NCI-H446 (cell line): Measurements from ENCODE around the gene SRRM3.
"Not testable (repeated sequence)": the region's sequence is repeated elsewhere in the genome, so short reads cannot be mapped to it uniquely, and the experiment has no call there.

Experiments used
- DNase-seq, 2 experiments: peaks; one replicate each; lab custom pipeline; 2025; lab: John Stamatoyannopoulos, UW

SRRM3 gene

DNA sequence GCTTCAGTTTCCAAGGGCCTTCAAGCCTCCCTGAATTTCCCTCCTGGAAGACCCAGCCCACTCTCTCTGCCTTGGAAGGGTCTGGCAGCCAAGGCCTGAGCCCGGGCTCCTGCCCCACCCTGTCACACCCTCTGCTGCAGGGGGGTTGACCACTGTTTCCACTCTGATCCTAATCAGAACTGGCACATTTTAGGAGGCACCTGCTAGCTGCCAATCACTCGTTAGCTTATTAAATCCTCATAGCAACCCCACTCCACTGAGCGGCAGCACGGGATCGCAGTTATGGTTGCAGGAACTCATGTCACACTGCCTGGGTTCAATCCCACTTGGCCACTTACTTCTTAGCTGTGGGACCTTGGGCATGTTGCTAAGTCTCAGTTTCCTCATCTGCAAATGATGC, 113.7 kb downstream of the SRRM3 start:
- no peak for DNase-seq

DNA sequence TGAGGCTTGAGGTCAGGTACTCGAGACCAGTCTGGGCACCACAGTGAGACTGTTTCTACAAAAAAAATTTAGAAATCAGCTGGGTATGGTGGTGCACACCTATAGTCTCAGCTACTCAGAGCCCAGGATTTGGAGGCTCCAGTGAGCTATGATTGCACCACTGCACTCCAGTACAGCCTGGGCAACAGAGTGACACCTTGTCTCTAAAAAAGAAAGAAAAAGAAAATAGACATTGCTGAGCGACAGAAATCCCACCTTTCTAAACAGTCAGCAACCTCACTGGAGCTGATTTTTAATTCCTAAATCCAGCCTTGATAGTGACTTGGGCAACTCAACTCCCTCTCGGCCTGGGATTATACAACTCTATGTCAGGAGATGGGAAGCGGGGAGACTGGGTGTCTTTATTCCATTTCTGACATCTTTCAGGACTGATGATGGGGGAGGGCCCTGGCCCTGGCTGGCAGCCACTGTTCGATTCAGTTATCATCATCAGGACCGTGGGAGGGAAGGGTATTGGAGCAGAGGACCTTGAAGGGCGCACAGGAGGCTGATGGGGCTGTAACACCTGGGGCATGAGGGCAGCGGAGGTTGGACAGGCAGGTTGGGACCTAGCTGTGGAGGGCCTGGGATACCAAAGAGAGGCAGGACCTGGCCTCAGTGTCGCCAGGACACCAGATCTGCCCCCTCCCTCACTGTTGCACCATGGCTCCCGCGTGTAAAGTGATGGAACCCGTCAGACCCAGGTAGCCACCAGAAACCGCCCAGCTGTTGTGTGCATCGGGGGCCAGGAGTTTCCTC, 115.5 kb downstream of the SRRM3 start:
- no peak for DNase-seq

DNA sequence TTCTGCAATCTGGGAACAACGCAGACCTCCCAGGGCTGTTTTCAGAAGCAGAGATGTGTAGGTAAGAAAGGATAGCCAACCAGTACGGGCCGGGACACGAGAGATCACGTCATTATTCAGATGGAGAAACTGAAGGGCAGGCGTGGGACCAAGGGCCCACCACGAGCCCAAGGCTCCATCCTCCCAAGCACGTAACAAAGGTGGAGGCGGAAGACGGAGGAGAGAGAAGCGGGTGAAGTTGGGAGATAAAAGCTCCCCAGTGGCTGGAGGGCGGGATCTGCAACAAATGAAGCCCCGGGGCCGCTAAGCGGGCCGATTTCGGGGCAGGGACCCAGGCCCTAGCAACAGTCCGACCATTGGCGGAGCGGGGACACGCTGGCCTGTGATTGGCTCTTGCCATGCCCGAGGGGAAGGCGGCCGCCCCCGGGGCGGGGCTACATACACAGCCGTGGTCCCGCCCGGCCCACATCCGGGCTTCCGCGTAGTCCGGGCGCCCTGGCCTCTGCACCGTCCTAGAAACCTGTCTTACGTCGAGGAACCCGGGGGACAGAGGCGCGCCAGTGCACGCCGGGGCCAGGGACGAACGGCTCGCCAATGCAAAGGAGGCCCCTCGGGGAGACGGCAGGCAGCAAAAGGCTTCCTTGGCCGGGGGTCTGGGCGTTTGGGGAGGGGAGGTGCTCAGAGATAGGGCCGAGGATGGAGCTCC, 116.2 kb downstream of the SRRM3 start:
- peak; percentile 78 to 92 for DNase-seq

DNA sequence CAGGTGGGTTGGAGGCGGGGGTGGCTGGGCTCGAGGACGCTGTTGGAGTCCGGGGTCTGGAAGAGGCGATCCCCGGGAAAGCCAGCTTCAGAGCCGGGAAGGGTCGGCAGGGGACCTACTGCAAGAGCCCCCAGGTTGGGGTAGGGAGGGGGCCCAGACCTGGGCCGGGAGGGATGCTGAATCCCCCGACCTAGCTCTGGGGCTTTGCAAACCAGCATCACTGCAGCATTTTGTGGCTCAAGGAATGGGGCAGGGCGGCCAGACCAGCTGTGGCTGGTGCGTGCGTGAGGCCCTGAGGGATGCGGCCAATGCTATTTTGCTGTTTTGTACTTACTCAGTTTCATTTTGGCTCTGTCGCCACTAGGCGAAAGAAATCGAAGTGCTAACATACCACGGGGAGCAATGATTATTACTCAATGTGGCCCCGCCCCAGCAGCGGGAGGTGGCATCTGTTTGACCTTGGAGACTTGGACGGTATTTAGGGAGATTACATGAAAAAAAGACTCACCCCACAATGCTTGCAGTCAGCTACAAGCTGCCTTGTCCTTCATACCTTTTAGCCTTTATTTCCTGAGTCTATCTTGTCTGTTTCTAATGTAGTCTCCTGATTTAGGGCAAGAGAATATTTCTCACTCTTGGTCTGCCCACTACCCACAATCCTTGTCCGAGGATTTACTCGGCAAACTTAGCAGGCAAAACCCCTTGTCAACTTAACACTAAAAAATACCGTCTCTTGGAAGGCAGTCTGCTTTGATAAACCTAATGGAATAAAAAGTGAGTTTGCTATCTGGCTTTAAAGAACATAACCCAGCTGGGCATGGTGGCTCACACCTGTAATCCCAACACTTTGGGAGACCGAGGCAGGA, 117.0 kb downstream of the SRRM3 start:
- DNase-seq, result peak in 1 of 2 experiments; percentile 26

DNA sequence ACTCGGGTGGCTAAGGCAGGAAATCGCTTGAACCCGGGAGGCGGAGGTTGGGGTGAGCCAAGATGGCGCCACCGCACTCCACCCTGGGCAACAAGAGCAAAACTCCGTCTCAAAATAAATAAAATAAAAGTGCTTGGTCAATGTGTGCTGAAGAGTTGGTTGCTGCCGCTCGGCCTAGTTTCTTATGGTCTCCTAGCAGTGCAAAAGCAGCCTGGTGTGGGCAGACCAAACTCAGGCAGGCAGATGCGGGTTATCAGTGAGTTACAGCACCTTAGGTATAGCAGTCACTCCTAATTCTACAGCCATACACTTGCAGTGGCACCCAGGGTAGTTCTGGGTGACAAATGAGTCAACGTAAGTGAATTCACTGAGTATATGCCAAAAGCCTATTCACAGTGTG, 123.4 kb downstream of the SRRM3 start:
- no peak for DNase-seq

DNA sequence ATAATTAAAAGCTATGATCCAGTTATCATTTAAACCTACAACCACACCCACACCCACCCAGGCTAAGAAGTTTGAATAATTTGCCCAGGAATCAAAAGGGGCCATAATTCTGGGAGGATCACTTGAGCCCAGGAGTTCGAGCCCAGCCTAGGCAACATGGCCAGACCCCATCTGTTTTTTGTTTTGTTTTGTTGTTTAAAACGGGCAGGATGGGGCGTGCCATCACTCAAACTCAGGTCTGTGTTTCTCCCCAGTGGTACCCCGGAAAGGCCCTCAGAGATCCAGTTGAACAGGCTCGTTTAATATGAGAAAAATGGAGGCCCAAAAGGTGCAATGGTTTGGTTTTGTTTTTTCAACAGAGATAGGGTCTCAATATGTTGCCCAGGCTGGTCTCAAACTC, 124.1 kb downstream of the SRRM3 start:
- no peak for DNase-seq

DNA sequence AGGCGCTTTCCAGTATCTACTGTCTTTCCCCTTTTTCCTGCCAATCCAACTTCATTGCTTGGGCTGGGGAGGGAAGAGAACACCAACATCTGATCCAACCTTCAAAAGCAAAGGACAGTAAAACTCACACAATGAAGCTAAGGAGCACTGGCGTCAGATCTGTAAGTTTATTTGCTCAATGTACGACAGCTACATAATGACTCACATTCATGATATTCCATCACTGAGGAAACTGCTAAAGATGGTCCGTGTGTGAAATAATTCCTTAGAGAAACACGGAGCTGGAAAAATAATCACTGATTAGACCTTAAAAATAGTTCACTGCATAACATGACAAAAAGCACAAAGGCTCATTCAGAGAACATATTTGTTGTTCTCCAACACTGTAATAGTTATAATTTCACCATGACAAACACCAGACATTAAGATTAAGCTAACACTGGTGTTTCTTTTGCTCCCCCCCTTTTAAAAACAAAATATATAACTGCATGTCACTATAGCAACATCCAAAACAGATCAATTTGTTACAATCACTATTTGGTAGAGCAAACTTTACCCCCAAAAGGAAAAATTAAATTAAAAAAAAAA, 125.0 kb downstream of the SRRM3 start:
- DNase-seq, result no peak

DNA sequence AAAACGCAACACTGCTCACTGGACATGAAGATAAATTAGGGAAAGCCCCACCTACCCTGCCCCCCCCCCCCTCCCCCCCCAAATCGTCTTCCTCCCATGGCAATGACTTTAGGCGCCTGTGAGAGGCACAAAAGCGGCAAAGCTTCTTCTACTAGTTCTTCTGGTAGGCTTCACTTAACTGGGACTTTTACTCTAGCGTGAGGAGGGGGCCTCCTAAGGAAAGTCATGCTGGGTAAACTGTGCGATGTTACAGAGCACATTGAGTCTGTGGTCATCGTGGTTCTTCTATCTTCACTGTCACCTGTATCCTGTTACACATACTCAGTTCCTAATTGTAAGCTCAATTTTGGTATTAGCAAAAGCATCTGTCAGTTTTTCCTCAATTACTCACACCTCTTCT, 125.9 kb downstream of the SRRM3 start:
- no peak for DNase-seq

DNA sequence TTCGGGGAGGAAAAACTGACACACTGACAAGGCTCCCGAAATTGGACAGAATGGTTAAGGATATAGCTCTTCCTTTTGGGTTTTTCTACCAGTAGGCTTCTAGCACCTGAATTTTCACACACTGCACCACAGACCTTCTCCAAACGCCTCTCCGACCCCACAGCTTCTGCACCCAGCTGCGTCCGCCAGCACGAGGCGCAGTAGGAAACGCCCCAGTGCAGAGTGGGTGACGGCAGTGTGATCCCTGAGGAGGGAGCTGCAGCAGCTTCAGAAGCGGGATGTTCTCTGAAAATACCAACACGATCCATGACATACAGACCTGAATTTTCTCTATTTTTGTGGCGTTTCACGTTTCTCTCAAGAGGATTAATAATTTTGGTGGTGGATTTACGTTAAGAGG, 126.7 kb downstream of the SRRM3 start:
- no peak for DNase-seq

DNA sequence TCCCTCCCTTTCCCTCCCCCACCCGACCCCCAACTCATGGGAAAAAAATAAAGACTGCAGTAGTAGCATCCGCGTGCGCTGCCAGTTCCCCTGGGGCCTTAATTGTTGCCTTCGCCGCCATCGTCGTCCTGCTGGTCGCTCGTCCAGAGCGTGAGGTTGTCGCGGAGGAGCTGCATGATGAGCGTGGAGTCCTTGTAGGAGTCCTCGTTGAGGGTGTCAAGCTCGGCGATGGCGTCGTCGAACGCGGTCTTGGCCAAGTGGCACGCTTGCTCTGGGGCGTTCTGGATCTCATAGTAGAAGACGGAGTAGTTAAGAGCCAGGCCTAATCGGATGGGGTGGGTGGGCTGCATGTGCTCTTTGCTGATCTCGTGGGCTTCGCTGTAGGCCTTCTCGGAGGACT, 127.8 kb downstream of the SRRM3 start:
- DNase-seq, result no peak

DNA sequence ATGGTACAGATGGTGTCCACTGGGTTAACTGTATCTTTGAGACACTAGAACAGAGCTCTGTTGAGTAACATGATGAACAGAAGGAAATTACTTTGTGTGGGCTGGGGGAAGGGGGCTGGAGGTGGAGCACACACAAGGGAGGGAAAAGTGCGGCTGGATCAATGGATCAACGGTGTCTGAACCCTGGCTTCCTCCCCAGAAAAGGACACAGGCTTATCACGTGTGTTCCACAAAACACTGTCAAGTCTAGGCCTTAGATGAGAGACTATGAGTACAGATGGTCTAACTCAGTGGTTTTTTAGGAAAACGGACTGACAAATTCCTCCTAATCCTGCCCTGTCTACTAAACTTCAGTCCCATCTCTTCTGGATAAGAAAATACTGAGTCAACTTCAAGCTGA, 128.6 kb downstream of the SRRM3 start:
- DNase-seq, result no peak

DNA sequence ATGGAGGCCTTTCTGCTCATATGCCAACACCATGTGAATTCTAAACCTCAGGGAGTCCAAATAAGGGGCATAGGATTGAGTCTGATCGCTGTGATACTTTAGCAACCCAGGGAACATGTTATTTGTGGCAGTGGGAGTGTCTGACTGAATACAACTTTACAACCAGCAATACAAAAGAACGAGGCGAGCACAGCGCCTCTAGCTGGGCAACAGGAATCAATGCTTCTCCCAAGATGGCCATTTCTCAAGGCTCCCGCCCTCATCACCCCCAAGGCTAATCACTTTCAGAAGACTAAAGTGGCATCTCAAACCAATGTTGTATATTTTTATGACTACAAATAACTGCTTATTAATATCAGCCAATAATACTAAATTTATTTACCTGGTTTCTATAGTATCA, 129.0 kb downstream of the SRRM3 start:
- DNase-seq, result no peak

DNA sequence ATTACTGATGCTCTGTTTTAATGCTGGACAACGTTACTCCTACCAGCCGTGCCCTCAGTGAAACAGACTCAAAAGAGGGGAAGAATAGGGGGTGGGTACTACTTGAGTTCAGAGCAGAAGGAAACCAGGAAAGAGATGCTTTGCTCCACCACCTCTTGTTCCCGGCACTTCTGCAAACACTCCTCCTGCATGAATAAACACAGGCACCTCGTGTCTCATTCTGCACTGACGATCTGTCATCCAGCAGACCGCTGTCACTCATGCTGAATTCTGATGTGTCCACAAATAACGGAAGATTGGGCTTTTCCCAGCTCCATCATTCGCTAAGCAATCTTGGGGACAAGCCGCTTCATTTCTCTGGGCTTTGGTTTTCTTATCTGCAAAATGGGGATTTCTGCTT, 130.4 kb downstream of the SRRM3 start:
- no peak for DNase-seq

DNA sequence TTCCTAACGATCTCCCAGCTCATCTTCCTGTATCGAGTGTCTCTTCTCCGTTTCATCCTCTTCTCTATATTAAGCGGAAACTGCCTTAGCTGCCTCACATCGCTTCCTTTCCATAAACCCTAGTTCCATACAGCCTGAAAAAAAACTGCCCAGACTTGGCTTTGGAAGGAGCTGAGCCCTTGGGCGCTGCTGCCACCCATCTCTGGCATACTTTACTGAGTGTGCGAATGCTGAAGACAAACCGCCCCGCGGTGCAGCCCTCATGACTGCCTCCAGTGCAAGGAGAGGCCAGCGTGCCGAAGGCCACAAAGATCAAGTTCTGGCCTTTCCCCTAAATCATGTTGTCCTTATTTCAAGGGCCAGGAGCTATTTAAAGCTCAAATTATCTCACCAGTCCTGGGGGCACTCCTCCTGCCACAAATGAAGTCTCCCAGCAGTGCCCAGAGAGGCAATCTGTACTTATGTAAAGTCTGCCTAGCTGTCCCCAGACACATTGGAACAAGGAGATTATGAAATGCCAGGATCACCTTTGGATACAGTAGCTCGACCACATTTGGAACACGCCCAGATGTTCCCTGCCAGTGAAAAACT, 131.9 kb downstream of the SRRM3 start:
- DNase-seq, result no peak

DNA sequence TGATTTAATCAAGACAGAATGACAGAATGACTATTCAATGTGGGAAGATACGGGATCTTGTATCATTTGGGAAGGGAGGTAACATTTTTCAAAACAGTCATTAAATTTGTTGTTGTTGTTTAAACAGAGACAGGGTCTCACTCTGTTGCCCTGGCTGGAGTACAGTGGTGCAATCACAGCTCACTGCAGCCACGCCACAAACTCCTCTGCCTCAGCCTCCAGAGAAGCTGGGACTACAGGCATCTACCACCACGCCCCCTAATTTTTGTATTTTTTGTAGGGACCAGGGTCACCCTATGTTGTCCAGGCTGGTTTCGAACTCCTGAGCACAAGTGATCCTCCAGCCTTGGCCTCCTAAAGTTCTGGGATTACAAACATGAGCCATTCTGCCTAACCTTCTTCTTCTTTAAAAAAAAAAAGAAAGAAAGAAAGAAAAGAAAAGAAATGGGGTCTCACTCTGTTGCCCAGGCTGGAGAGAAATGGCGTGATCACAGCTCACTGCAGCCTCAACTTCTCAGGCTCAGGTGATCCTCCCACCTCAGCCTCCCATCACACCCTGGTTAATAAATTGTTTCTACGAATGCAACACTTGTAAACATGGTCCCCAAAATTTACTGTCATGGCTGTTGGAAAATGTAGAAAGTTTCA, 132.7 kb downstream of the SRRM3 start:
- DNase-seq, result no peak

DNA sequence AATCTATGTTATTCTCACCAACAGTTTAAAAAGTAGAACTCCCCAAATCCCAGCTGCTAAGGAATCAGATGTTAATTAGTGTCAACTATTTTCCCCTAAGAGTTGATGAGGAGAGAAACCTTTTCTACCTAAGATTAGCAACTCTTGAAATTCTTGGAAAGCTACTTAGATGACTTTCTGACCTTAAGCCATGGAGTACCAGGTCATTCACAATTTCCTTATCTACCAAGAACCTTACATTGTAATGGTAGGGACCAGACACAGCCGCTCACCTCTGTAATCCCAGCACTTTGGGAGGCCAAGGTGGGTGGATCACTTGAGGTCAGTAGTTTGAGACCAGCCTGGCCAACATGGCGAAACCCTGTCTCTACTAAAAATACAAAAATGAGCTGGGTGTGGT, 133.7 kb downstream of the SRRM3 start:
- DNase-seq, result not testable (repeated sequence)

DNA sequence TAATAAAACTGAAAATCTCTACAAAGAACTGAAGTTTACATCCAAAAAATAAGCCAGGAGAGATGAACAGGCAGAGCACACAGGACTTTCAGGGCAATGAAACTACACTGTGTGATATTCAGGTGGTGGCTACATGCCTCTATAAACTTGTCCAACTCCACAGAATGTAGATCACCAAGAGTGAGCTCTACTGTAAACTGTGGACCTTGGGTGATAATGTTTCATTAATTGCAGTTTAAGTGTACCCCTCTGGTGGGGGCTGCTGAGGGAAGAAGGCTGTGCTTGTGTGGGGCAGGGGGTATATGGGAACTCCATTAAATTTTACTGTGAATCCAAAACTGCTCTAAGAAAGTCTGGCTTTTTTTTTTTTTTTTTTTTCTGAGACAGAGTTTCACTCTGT, 134.4 kb downstream of the SRRM3 start:
- no peak for DNase-seq
